ENCODE results near the gene VPS54. TPM values are rescaled to one million over a fixed set of nuclear protein-coding genes. Genes with fewer than 3 reads are reported as not detected.

Gene VPS54
- total RNA-seq, 1 experiment from 2014 or later, result 14.6 TPM

GRCh38 chr2:64062840-64063239 lies 43.6 kb upstream of the VPS54 start (continued):
- TF ChIP-seq GABPB1 (CRISPR knock-in tag; IDR thresholded peaks at IDR 0.05), result no peak
- TF ChIP-seq E2F5 (CRISPR knock-in tag; IDR thresholded peaks at IDR 0.05), result no peak

GRCh38 chr2:64059270-64059669 lies 40.0 kb upstream of the VPS54 start:
- no peak for TF ChIP-seq SOX15 (CRISPR knock-in tag; IDR thresholded peaks at IDR 0.05)
- no peak for TF ChIP-seq ZNF121 (CRISPR knock-in tag; IDR thresholded peaks at IDR 0.05)
- TF ChIP-seq AFF4 (CRISPR knock-in tag; IDR thresholded peaks at IDR 0.05; ENCODE audit: borderline replicate concordance), result no peak
- no peak for TF ChIP-seq GABPB1 (CRISPR knock-in tag; IDR thresholded peaks at IDR 0.05)
- no peak for TF ChIP-seq USF1 (CRISPR knock-in tag; IDR thresholded peaks at IDR 0.05)
- no peak for TF ChIP-seq ELF4 (CRISPR knock-in tag; IDR thresholded peaks at IDR 0.05; ENCODE audit: low read depth)
- POLR2A ChIA-PET, result no interaction called here
- Mint-ChIP-seq H3K27ac (no peak overlapping the region), H3K36me3 (no peaks in the 10 kb centered on the region), H3K4me3 (no peak overlapping the region), H3K4me1 (peaks cover 21% of the 10 kb centered on the region), H3K9me3 (no peaks in the 10 kb centered on the region), H3K27me3 (ENCODE audit: low read depth) (no peaks in the 10 kb centered on the region)
- CTCF ChIA-PET, result interaction anchor here (1.1 kb wide), 1 partner anchor 9 kb away, joined by 7 read pairs; no protein-coding TSS in a partner anchor
- DNase-seq (ENCODE audit: low spot score) (no peak), ATAC-seq (no peak)

GRCh38 chr2:64056021-64056420 lies 36.8 kb upstream of the VPS54 start:
- ATAC-seq (no peak), DNase-seq (ENCODE audit: low spot score) (no peak)
- H3K36me3 Mint-ChIP-seq, result no peaks in the 10 kb centered on the region
- H3K9me3 Mint-ChIP-seq, result no peaks in the 10 kb centered on the region
- H3K27me3 Mint-ChIP-seq (ENCODE audit: low read depth), result no peaks in the 10 kb centered on the region
- H3K27ac Mint-ChIP-seq, result no peak overlapping the region
- ChIA-PET CTCF (no interaction called here), POLR2A (no interaction called here)
- H3K4me1 Mint-ChIP-seq, result peaks cover 38% of the 10 kb centered on the region
- no peak overlapping the region for H3K4me3 Mint-ChIP-seq
- TF ChIP-seq HMGXB4 (CRISPR knock-in tag; IDR thresholded peaks at IDR 0.05) (no peak), ZNF121 (CRISPR knock-in tag; IDR thresholded peaks at IDR 0.05) (no peak), ZNF512 (CRISPR knock-in tag; IDR thresholded peaks at IDR 0.05; ENCODE audit: borderline replicate concordance) (no peak), NR1H2 (CRISPR knock-in tag; IDR thresholded peaks at IDR 0.05) (no peak), SP1 (CRISPR knock-in tag; conservative IDR thresholded peaks at IDR 0.05) (no peak), OVOL2 (CRISPR knock-in tag; IDR thresholded peaks at IDR 0.05; ENCODE audit: borderline replicate concordance) (no peak), NFATC4 (CRISPR knock-in tag; IDR thresholded peaks at IDR 0.05) (no peak), ZNF532 (CRISPR knock-in tag; IDR thresholded peaks at IDR 0.05; ENCODE audit: borderline replicate concordance) (no peak), CREM (CRISPR knock-in tag; IDR thresholded peaks at IDR 0.05) (no peak), E2F4 (CRISPR knock-in tag; IDR thresholded peaks at IDR 0.05; ENCODE audit: borderline replicate concordance, low read depth) (no peak), FOXK1 (CRISPR knock-in tag; IDR thresholded peaks at IDR 0.05) (no peak), IRF2 (CRISPR knock-in tag; IDR thresholded peaks at IDR 0.05; ENCODE audit: borderline replicate concordance, low read depth) (no peak), PRRX2 (CRISPR knock-in tag; IDR thresholded peaks at IDR 0.05) (no peak)

Data from WTC11 (cell line).